ENCODE measurements around the gene SLC4A3. TPM values are rescaled to one million over a fixed set of nuclear protein-coding genes. Genes with fewer than 3 reads are reported as not detected.

The SLC4A3 gene
- total RNA-seq, 4 donors from 2014 or later: 10.4 to 30.6 (median 12.4) TPM

DNA sequence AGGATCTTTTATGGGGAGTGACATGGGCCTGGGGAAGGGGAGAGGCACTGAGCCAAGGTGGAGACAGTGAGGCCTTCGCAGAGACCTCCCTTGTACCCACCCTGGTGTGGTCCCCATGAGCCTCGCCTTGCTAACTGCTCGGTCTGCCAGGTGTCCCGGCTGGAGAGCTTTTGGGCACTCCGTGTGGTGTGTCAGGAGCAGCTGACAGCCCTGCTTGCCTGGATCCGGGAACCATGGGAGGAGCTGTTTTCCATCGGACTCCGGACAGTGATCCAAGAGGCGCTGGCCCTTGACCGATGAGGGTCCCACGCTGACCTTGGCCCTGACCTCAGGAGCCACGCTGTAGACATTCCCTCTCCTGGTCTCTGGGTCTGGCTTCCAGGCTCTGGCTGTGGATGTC is 11.5 kb upstream of the SLC4A3 start:
- H3K9me3 ChIP-seq: no peaks in the 10 kb centered on the region
- peaks cover 0 to 5% (median 0%) of the 10 kb centered on the region in 3 donors for H3K4me1 ChIP-seq
- H3K27ac ChIP-seq: no peak overlapping the region
- ATAC-seq: no peak
- TF ChIP-seq, protein P1, sequence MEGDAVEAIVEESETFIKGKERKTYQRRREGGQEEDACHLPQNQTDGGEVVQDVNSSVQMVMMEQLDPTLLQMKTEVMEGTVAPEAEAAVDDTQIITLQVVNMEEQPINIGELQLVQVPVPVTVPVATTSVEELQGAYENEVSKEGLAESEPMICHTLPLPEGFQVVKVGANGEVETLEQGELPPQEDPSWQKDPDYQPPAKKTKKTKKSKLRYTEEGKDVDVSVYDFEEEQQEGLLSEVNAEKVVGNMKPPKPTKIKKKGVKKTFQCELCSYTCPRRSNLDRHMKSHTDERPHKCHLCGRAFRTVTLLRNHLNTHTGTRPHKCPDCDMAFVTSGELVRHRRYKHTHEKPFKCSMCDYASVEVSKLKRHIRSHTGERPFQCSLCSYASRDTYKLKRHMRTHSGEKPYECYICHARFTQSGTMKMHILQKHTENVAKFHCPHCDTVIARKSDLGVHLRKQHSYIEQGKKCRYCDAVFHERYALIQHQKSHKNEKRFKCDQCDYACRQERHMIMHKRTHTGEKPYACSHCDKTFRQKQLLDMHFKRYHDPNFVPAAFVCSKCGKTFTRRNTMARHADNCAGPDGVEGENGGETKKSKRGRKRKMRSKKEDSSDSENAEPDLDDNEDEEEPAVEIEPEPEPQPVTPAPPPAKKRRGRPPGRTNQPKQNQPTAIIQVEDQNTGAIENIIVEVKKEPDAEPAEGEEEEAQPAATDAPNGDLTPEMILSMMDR (IDR thresholded peaks at IDR 0.05): no peak
- 100% methylated on average over 1 of the region's 12 CpGs for WGBS, 2 donors (ENCODE audit: low coverage in 1 of 2)
- no peaks in the 10 kb centered on the region for H3K27me3 ChIP-seq
- peaks cover 0 to 55% of the 10 kb centered on the region in 2 donors for H3K36me3 ChIP-seq
- no peak overlapping the region for H3K4me3 ChIP-seq

DNA sequence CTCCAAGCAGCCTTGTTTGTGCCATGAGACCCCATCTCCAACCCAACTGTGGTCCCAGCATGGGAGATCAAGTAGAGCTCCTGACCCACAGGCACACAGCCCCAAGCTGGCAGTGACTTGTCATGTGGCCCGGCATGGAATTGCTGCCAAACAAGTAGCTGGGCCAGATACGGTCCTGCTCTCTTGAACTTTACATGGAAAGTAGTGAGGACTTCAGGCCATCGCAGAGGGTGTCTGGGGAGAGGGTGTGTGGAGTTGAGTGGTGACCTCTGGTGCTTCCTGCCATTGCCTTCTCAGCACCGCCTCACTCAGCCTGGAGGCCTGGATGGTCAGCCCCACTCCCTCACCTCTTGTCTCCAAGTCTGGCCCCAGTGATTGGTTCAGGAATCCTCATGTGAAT is 10.9 kb upstream of the SLC4A3 start:
- TF ChIP-seq POLR2AphosphoS5 (IDR thresholded peaks at IDR 0.05): no peak
- TF ChIP-seq, protein P1 (IDR thresholded peaks at IDR 0.05): no peak
- no peak for TF ChIP-seq EP300 (IDR thresholded peaks at IDR 0.05)
- no peak for TF ChIP-seq POLR2A (IDR thresholded peaks at IDR 0.05)
- Histone ChIP-seq H3K27ac (no peak overlapping the region), H3K4me1 (peaks cover 0 to 5% (median 0%) of the 10 kb centered on the region in 3 donors), H3K4me3 (no peak overlapping the region), H3K27me3 (no peaks in the 10 kb centered on the region), H3K9me3 (no peaks in the 10 kb centered on the region), H3K36me3 (peaks cover 0 to 48% of the 10 kb centered on the region in 2 donors)
- WGBS, 2 donors (ENCODE audit: low coverage in 1 of 2): 94% methylated on average over 2 of the region's 4 CpGs; no CpG with 5 or more reads in 1 of the 2 donors
- ATAC-seq: no peak

DNA sequence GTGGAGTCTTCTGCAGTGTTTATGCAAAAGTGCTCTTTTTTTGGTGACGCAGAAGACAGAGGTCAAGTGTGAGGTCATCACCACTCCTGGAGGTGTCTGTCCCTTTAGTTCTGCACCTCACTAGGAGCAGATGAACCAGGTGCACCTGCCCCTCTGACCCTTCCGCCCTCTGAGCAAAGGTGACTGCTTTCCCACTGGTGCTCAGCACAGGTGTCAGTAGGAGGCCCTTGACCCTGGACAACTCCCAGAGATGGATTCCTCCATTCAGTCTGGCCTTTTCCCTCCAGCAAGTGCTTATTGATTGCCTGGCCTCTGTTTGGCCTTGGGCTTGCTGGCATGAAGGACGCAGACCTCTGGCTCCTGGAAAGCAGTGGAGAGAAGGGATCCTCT is 8.7 kb upstream of the SLC4A3 start:
- peaks cover 0 to 5% (median 0%) of the 10 kb centered on the region in 3 donors for H3K4me1 ChIP-seq
- TF ChIP-seq EP300 (IDR thresholded peaks at IDR 0.05) (no peak), POLR2AphosphoS5 (IDR thresholded peaks at IDR 0.05) (no peak), POLR2A (IDR thresholded peaks at IDR 0.05) (no peak)
- TF ChIP-seq, protein P1 (IDR thresholded peaks at IDR 0.05): no peak
- H3K4me3 ChIP-seq: no peak overlapping the region
- ATAC-seq: no peak
- H3K27me3 ChIP-seq: no peaks in the 10 kb centered on the region
- WGBS, 2 donors (ENCODE audit: low coverage in 1 of 2): 100% methylated on average over 2 of the region's 3 CpGs; no CpG with 5 or more reads in 1 of the 2 donors
- no peak overlapping the region for H3K27ac ChIP-seq
- no peaks in the 10 kb centered on the region for H3K9me3 ChIP-seq
- H3K36me3 ChIP-seq: peaks cover 0 to 30% of the 10 kb centered on the region in 2 donors

DNA sequence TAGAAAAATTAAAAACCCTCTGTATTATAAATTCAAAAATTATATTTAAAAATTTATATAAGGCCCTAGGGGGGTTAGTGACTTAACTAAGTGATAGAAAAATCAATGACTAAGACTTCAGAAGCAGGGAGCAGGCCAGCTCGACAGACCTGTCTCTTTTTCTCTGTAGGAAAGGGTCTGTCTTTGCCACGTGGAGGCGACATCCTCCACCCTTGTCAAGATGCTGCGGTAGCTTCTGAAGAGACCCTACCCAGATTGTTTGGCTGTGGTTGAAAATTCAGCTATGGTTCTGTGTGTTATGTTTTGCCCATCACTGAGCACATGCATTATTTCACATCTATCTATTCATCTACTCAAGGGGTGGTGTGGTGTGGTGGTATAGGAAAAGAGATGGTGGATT is 8.2 kb upstream of the SLC4A3 start:
- 54 to 55% methylated on average over 4 of the region's 4 CpGs for WGBS, 2 donors (ENCODE audit: low coverage in 1 of 2)
- Histone ChIP-seq H3K9me3 (no peaks in the 10 kb centered on the region), H3K27ac (no peak overlapping the region), H3K27me3 (no peaks in the 10 kb centered on the region), H3K4me3 (no peak overlapping the region), H3K36me3 (peaks cover 0 to 25% of the 10 kb centered on the region in 2 donors), H3K4me1 (peaks cover 0 to 5% (median 0%) of the 10 kb centered on the region in 3 donors)
- ATAC-seq: no peak
- TF ChIP-seq, protein P1 (IDR thresholded peaks at IDR 0.05): no peak
- TF ChIP-seq POLR2A (IDR thresholded peaks at IDR 0.05) (no peak), EP300 (IDR thresholded peaks at IDR 0.05) (no peak), POLR2AphosphoS5 (IDR thresholded peaks at IDR 0.05) (no peak)

DNA sequence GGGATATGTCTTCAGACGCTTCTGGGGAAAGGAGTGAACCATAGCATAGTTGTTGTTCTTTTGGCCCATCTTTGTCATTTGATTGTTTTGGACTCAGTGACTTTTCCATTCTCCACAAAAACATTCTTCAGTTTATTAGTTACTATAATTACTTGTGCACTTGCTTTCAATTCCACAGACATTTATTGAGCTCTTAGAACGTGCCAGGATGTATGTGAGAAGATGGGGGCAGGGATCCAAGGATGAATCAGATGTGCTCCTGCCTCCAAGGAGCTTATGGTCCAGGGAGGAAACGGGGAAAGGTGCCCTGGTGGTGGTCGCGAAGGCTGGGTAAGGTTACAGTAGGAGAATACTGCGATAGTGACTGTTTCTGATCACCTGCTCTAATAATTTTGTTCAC is 6.9 kb upstream of the SLC4A3 start:
- no peak for ATAC-seq

More for the DNA sequence above, 6.9 kb upstream of the SLC4A3 start:
- 73 to 89% methylated on average over 6 of the region's 6 CpGs for WGBS, 2 donors (ENCODE audit: low coverage in 1 of 2)
- H3K9me3 ChIP-seq: no peaks in the 10 kb centered on the region
- no peak for TF ChIP-seq POLR2A (IDR thresholded peaks at IDR 0.05)
- no peak overlapping the region for H3K4me3 ChIP-seq
- H3K4me1 ChIP-seq: peaks cover 0 to 5% (median 0%) of the 10 kb centered on the region in 3 donors
- peaks cover 0 to 12% of the 10 kb centered on the region in 2 donors for H3K36me3 ChIP-seq
- H3K27me3 ChIP-seq: no peaks in the 10 kb centered on the region
- no peak overlapping the region for H3K27ac ChIP-seq

Measured in gastroesophageal sphincter (tissue), 4 donors.